Measurements from ENCODE around the gene S100A8. TPM values are rescaled to one million over a fixed set of nuclear protein-coding genes. Genes with fewer than 3 reads are reported as not detected.

Gene S100A8
- polyA plus RNA-seq, 3 donors: 4,193 to 30,135 (median 27,689) TPM

GRCh38 chr1:153341431-153341934, 49.4 kb downstream of the S100A8 start:
- H2AFZ ChIP-seq (ENCODE audit: insufficient read depth, low read depth, low read length, poor library complexity, severe bottlenecking): no peak overlapping the region
- no peaks in the 10 kb centered on the region for H3K27me3 ChIP-seq (ENCODE audit: control insufficient read depth in 2 of 2, insufficient read depth in 2 of 2, low read length in 2 of 2)
- Mint-ChIP-seq H3K36me3 (no peaks in the 10 kb centered on the region), H3K9me3 (peaks cover 0 to 3% (median 0%) of the 10 kb centered on the region in 7 donors), H3K4me3 (no peak overlapping the region), H3K4me1 (peaks cover 48% of the 10 kb centered on the region), H3K27me3 (ENCODE audit: low read depth in 3 of 3) (peaks cover 2 to 12% (median 6%) of the 10 kb centered on the region in 3 donors), H3K27ac (no peak overlapping the region)
- peaks cover 28 to 32% of the 10 kb centered on the region in 2 donors for H3K4me1 ChIP-seq (ENCODE audit: control insufficient read depth in 1 of 2, insufficient read depth in 2 of 2, low read length in 2 of 2)
- no peak for DNase-seq
- WGBS (ENCODE audit: insufficient coverage): 97% methylated on average over 4 of the region's 4 CpGs
- TF ChIP-seq CTCF (IDR thresholded peaks at IDR 0.05): no peak
- no peaks in the 10 kb centered on the region for H3K9me3 ChIP-seq (replicated peaks in 1 of 2; ENCODE audit: control insufficient read depth in 1 of 2, insufficient read depth in 1 of 2, low read length in 2 of 2)
- H3K4me3 ChIP-seq (replicated peaks in 1 of 3; ENCODE audit: low read depth in 2 of 3, low read length in 3 of 3): no peak overlapping the region
- H4K20me1 ChIP-seq (ENCODE audit: insufficient read depth, low read length): no peaks in the 10 kb centered on the region
- no peaks in the 10 kb centered on the region for H3K36me3 ChIP-seq (replicated peaks in 1 of 2; ENCODE audit: control insufficient read depth in 1 of 2, insufficient read depth in 2 of 2, low read length in 2 of 2)
- intact Hi-C loops (cut with micrococcal nuclease): no loop called here
- H3K9ac ChIP-seq (ENCODE audit: insufficient read depth, low read length, poor library complexity, severe bottlenecking): no peak overlapping the region
- no peak overlapping the region for H3K27ac ChIP-seq (ENCODE audit: low read depth in 1 of 2, low read length in 2 of 2)
- no peaks in the 10 kb centered on the region for H3K79me2 ChIP-seq (ENCODE audit: insufficient read depth, low read length)
- H3K4me2 ChIP-seq (replicated peaks; ENCODE audit: extremely low read depth, low read length, poor library complexity, severe bottlenecking): no peak overlapping the region

GRCh38 chr1:153340356-153340755, 50.5 kb downstream of the S100A8 start:
- Histone ChIP-seq H3K4me2 (replicated peaks; ENCODE audit: extremely low read depth, low read length, poor library complexity, severe bottlenecking) (no peak overlapping the region), H3K36me3 (replicated peaks in 1 of 2; ENCODE audit: control insufficient read depth in 1 of 2, insufficient read depth in 2 of 2, low read length in 2 of 2) (no peaks in the 10 kb centered on the region), H3K4me3 (replicated peaks in 1 of 3; ENCODE audit: low read depth in 2 of 3, low read length in 3 of 3) (no peak overlapping the region), H3K79me2 (ENCODE audit: insufficient read depth, low read length) (no peaks in the 10 kb centered on the region), H3K27me3 (ENCODE audit: control insufficient read depth in 2 of 2, insufficient read depth in 2 of 2, low read length in 2 of 2) (no peaks in the 10 kb centered on the region), H3K4me1 (ENCODE audit: control insufficient read depth in 1 of 2, insufficient read depth in 2 of 2, low read length in 2 of 2) (peaks cover 17 to 21% of the 10 kb centered on the region in 2 donors), H3K9me3 (replicated peaks in 1 of 2; ENCODE audit: control insufficient read depth in 1 of 2, insufficient read depth in 1 of 2, low read length in 2 of 2) (no peaks in the 10 kb centered on the region), H3K9ac (ENCODE audit: insufficient read depth, low read length, poor library complexity, severe bottlenecking) (no peak overlapping the region), H4K20me1 (ENCODE audit: insufficient read depth, low read length) (no peaks in the 10 kb centered on the region), H2AFZ (ENCODE audit: insufficient read depth, low read depth, low read length, poor library complexity, severe bottlenecking) (no peak overlapping the region), H3K27ac (ENCODE audit: low read depth in 1 of 2, low read length in 2 of 2) (no peak overlapping the region)
- DNase-seq: no peak
- Mint-ChIP-seq H3K4me1 (peaks cover 37% of the 10 kb centered on the region), H3K9me3 (peaks cover 0 to 3% (median 0%) of the 10 kb centered on the region in 7 donors), H3K27ac (no peak overlapping the region), H3K27me3 (ENCODE audit: low read depth in 3 of 3) (peaks cover 3 to 10% (median 6%) of the 10 kb centered on the region in 3 donors), H3K4me3 (no peak overlapping the region), H3K36me3 (no peaks in the 10 kb centered on the region)
- no peak for TF ChIP-seq CTCF (IDR thresholded peaks at IDR 0.05)
- 96% methylated on average over 4 of the region's 10 CpGs for WGBS (ENCODE audit: insufficient coverage)
- intact Hi-C loops (cut with micrococcal nuclease): no loop called here

Small RNAs within 50 kb of the gene (small RNA-seq; reads per million reads assigned to genes)
- not detected for gene S100A15A (ENCODE audit: insufficient read length, low read depth)

Other genes with a start within 250 kb of the S100A8 start
- gene SPRR2G, start 240.2 kb downstream of the S100A8 start, polyA plus RNA-seq: not detected
- not detected for gene LELP1, start 187.6 kb downstream of the S100A8 start, polyA plus RNA-seq
- not detected for gene PRR9, start 173.5 kb downstream of the S100A8 start, polyA plus RNA-seq
- gene LORICRIN, start 131.4 kb downstream of the S100A8 start, polyA plus RNA-seq: not detected
- not detected for gene PGLYRP3, start 78.1 kb downstream of the S100A8 start, polyA plus RNA-seq
- gene PGLYRP4, start 42.2 kb downstream of the S100A8 start, polyA plus RNA-seq: not detected
- gene S100A9, start 33.2 kb downstream of the S100A8 start, polyA plus RNA-seq: over 10,000 TPM; 20,498 to 43,602 (median 40,800) TPM
- gene S100A12, start 15.5 kb downstream of the S100A8 start, polyA plus RNA-seq: 1,000 to 10,000 TPM; 1,275 to 2,834 (median 2,543) TPM
- not detected for gene S100A7A, start 25.4 kb upstream of the S100A8 start, polyA plus RNA-seq
- not detected for gene S100A7, start 69.6 kb upstream of the S100A8 start, polyA plus RNA-seq
- 1,000 to 10,000 TPM; 1,242 to 5,004 (median 4,414) TPM for gene S100A6, start 144.9 kb upstream of the S100A8 start, polyA plus RNA-seq
- 1 to 10 TPM in 2 of 3 donors, not detected in 1; 1.4 to 2.1 TPM for gene S100A5, start 149.9 kb upstream of the S100A8 start, polyA plus RNA-seq
- gene S100A4, start 154.7 kb upstream of the S100A8 start, polyA plus RNA-seq: 1,000 to 10,000 TPM; 4,538 to 7,344 (median 6,092) TPM
- gene S100A3, start 158.2 kb upstream of the S100A8 start, polyA plus RNA-seq: under 1 TPM in 2 of 3 donors, not detected in 1; 0.31 to 0.54 TPM
- gene S100A2, start 174.8 kb upstream of the S100A8 start, polyA plus RNA-seq: under 1 TPM in 1 of 3 donors, not detected in 2; 0.32 TPM
- gene S100A16, start 222.1 kb upstream of the S100A8 start, polyA plus RNA-seq: not detected
- gene S100A14, start 225.3 kb upstream of the S100A8 start, polyA plus RNA-seq: under 1 TPM in 1 of 3 donors, not detected in 2; 0.08 TPM
- 10 to 100 TPM in 1 of 3 donors, 1 to 10 TPM in 2; 2.5 to 13.9 (median 2.6) TPM for gene S100A13, start 236.4 kb upstream of the S100A8 start, polyA plus RNA-seq
- not detected for gene S100A1, start 237.4 kb upstream of the S100A8 start, polyA plus RNA-seq
- 10 to 100 TPM; 28.1 to 56.2 (median 38.2) TPM for gene CHTOP, start 243.0 kb upstream of the S100A8 start, polyA plus RNA-seq

Data from CD14-positive monocyte (primary cell).